Astrocyte of the cerebellum (primary cell): Measurements from ENCODE around the gene CPT1C.
A peak's percentile ranks its signal among the peaks of the same experiment; 100 is the strongest.

Experiments used
- DNase-seq: peaks from one replicate; pipeline ENCODE4 v3.0.0-alpha.2; 2011; ENCODE audit warnings: low read depth
- H3K4me3 ChIP-seq: 2 replicates; pipeline ENCODE4 v1.5.1; 2011; ENCODE audit warnings: mild to moderate bottlenecking, low read depth, low read length, moderate library complexity
- CTCF ChIP-seq: IDR thresholded peaks from 2 replicates; pipeline ENCODE4 v1.5.1; 2012; ENCODE audit warnings: low read length, low read depth, moderate library complexity, mild to moderate bottlenecking; ENCODE audit errors: missing control alignments
- in situ Hi-C: cut with HindIII; loops from 2 replicates; pipeline ENCODE4 v1.10.0; 2017; ENCODE audit warnings: low sequenced_read_pairs

Gene CPT1C

DNA sequence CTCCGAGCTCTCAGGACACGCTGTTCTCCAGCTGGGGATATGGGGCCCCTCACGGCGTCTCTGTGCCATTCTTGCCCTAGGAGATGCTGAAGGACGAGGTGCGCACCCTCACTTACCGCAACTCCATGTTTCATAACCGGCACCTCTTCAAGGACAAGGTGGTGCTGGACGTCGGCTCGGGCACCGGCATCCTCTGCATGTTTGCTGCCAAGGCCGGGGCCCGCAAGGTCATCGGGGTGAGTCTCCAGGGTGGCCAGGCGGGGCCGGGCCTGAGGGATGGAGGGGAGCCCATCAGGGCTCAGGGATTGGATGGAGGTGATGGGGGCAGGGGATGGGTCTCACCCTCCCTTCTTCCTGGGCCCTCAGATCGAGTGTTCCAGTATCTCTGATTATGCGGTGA lies 9.1 kb upstream of the CPT1C start:
- no peak for DNase-seq
- TF ChIP-seq CTCF = no peak
- in situ Hi-C loops = no loop called here
- H3K4me3 ChIP-seq = no peak overlapping the region

GRCh38 chr19:49682274-49682673 lies 8.6 kb upstream of the CPT1C start:
- H3K4me3 ChIP-seq = no peak overlapping the region
- in situ Hi-C loops = no loop called here
- TF ChIP-seq CTCF = no peak
- no peak for DNase-seq

- H3K4me3 ChIP-seq = no peak overlapping the region
- in situ Hi-C loops = no loop called here
- no peak for TF ChIP-seq CTCF
- DNase-seq = no peak
Measured at GRCh38 chr19:49683814-49684250, 7.1 kb upstream of the CPT1C start.

DNA sequence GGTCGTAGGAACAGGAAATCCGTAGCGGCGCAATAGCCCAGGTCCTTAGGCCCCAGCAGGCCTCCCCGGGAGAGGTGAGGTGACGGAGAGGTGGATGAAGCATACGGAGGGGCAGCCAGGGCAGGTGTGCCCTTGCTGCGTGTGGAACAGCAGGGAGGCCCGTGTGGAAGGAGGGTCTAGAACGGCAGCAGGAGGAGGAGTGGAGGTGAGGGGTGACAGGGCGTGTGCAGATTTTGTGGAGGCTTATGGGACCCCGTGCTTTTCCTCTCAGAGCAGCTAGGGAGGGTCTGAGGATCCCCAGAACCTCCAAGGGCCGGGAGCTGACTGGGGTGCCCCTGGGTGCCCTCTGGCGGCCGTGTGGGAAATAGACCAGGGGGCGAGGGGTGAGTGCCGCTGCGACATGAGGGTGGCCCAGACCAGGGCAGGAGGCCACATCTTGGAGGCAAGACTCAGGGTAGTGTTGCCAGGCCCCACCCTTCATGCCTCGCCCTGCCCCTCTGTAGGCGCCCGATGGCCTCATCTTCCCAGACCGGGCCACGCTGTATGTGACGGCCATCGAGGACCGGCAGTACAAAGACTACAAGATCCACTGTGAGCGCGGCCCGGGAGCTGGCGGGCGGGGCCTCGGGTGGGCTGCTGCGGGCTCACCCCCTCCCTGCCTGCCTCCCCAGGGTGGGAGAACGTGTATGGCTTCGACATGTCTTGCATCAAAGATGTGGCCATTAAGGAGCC lies 6.5 kb upstream of the CPT1C start:
- TF ChIP-seq CTCF = peak; percentile 50
- DNase-seq = no peak
- H3K4me3 ChIP-seq = no peak overlapping the region
- in situ Hi-C loops = no loop called here

GRCh38 chr19:49684983-49685553 lies 5.8 kb upstream of the CPT1C start:
- no peak for DNase-seq
- no peak overlapping the region for H3K4me3 ChIP-seq
- TF ChIP-seq CTCF = no peak
- in situ Hi-C loops = no loop called here

GRCh38 chr19:49685845-49686332 lies 5.0 kb upstream of the CPT1C start:
- in situ Hi-C loops = no loop called here
- no peak overlapping the region for H3K4me3 ChIP-seq
- TF ChIP-seq CTCF = no peak

More at GRCh38 chr19:49685845-49686332, 5.0 kb upstream of the CPT1C start:
- DNase-seq = no peak
